Stimulated activated naive B cell treated with anti-CD40 and anti-IgM and Interleukin-4, amounts not matched to agents 10 μg/mL and 1 μg/mL and 100 μg/mL, for 72 hours (primary cell): ENCODE measurements around the gene ISG15.

ENCODE experiments used
- ATAC-seq, 2 donors: fragments of 150-1000 bp; cut with Tn5 transposase; replicated peaks; 2 replicates each; pipeline ENCODE4 v1.10.0; 2021; ENCODE audit warnings: moderate library complexity in 1 of 2
- DNase-seq: peaks from one replicate; pipeline ENCODE4 v3.0.0; 2021
- H3K27ac Mint-ChIP-seq: one replicate; pipeline ENCODE4 v1.8.0; 2022; ENCODE audit warnings: mild to moderate bottlenecking, mixed read lengths
- H3K27me3 Mint-ChIP-seq, 2 donors: one replicate each; pipeline ENCODE4 v1.8.0; 2022; ENCODE audit warnings: mixed read lengths in 2 of 2
- H3K36me3 Mint-ChIP-seq, 2 donors: one replicate each; pipeline ENCODE4 v1.8.0; 2022; ENCODE audit warnings: mixed read lengths in 2 of 2, mild to moderate bottlenecking in 1 of 2
- H3K4me1 Mint-ChIP-seq, 2 donors: one replicate each; pipeline ENCODE4 v1.8.0; 2022; ENCODE audit warnings: mixed read lengths in 2 of 2, mild to moderate bottlenecking in 1 of 2
- H3K4me3 Mint-ChIP-seq, 2 donors: one replicate each; pipeline ENCODE4 v1.8.0; 2022; ENCODE audit warnings: mild to moderate bottlenecking in 2 of 2, mixed read lengths in 2 of 2, moderate library complexity in 1 of 2
- H3K9me3 Mint-ChIP-seq, 2 donors: one replicate each; pipeline ENCODE4 v1.8.0; 2022; ENCODE audit warnings: mixed read lengths in 2 of 2, mild to moderate bottlenecking in 1 of 2

Gene ISG15

DNA sequence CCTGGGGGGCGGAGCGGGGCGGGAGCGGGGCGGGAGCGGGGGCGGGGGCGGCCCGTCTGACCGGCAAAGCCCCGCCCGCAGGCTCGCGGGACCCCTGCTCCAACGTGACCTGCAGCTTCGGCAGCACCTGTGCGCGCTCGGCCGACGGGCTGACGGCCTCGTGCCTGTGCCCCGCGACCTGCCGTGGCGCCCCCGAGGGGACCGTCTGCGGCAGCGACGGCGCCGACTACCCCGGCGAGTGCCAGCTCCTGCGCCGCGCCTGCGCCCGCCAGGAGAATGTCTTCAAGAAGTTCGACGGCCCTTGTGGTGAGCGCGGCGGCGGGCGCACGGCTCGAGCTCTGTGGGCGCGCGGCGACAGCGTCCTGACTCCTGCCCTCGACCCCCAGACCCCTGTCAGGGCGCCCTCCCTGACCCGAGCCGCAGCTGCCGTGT is 27.8 kb downstream of the ISG15 start:
- peak overlapping the region in 1 of 2 donors; percentile 25 for H3K4me3 Mint-ChIP-seq
- DNase-seq, result no peak
- H3K36me3 Mint-ChIP-seq, result peaks cover 33 to 37% of the 10 kb centered on the region in 2 donors
- no peak for ATAC-seq
- H3K9me3 Mint-ChIP-seq, result no peaks in the 10 kb centered on the region
- no peak overlapping the region for H3K27ac Mint-ChIP-seq
- H3K27me3 Mint-ChIP-seq, result peaks cover 12 to 29% of the 10 kb centered on the region in 2 donors
- peaks cover 35 to 43% of the 10 kb centered on the region in 2 donors for H3K4me1 Mint-ChIP-seq

DNA sequence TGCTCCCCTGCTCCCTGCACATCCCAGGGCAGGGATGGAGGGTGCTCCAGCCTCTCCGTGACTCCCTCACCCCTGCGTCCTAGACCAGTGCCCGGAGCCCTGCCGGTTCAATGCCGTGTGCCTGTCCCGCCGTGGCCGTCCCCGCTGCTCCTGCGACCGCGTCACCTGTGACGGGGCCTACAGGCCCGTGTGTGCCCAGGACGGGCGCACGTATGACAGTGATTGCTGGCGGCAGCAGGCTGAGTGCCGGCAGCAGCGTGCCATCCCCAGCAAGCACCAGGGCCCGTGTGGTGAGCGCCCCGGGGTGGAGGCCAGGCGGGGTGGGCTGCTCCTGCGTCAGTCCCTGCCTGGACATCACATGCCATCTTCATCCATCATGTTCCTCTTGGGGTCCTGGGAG is 28.6 kb downstream of the ISG15 start:
- Mint-ChIP-seq H3K27ac (no peak overlapping the region), H3K4me3 (peak overlapping the region in 1 of 2 donors; percentile 67), H3K9me3 (no peaks in the 10 kb centered on the region), H3K4me1 (peaks cover 30 to 35% of the 10 kb centered on the region in 2 donors), H3K36me3 (peaks cover 32 to 41% of the 10 kb centered on the region in 2 donors), H3K27me3 (peaks cover 10 to 21% of the 10 kb centered on the region in 2 donors)
- ATAC-seq (no peak), DNase-seq (no peak)

DNA sequence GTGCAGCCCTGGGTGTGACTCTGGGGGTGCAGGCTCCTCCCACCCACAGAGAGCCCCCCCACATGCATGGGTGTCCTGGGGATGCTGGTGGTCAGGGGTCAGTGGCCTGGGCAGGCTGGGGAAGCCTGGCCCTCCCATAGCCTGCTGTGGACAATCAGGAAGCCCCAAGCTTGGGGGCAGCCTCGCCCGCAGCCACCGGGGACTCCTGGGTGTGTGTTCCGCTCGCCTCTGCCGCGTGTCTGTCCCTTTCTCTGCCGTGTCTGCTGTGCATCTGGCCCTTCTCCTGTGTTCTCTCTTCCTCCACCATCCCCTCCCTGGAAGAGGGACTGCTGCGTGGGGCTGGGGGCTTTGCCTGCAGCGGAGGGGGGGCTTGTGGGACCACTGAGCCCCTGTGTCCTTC is 29.5 kb downstream of the ISG15 start:
- no peak overlapping the region for H3K4me3 Mint-ChIP-seq
- no peak for ATAC-seq
- H3K36me3 Mint-ChIP-seq, result peaks cover 40 to 47% of the 10 kb centered on the region in 2 donors
- H3K9me3 Mint-ChIP-seq, result no peaks in the 10 kb centered on the region
- DNase-seq, result no peak
- H3K27me3 Mint-ChIP-seq, result peaks cover 7 to 15% of the 10 kb centered on the region in 2 donors
- peak overlapping the region; percentile 84 for H3K27ac Mint-ChIP-seq
- H3K4me1 Mint-ChIP-seq, result peaks cover 25 to 27% of the 10 kb centered on the region in 2 donors

DNA sequence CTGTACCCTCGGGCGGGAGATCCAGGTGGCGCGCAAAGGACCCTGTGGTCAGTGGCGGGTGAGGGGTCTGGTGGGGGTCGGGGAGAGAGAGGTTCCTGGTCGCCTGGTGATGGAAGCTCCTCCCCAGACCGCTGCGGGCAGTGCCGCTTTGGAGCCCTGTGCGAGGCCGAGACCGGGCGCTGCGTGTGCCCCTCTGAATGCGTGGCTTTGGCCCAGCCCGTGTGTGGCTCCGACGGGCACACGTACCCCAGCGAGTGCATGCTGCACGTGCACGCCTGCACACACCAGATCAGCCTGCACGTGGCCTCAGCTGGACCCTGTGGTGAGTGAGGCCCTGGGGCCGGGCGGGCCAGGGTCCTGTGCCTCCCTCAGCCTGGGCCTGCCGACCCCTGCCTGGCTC is 30.1 kb downstream of the ISG15 start:
- H3K27ac Mint-ChIP-seq, result no peak overlapping the region
- H3K4me3 Mint-ChIP-seq, result no peak overlapping the region
- H3K36me3 Mint-ChIP-seq, result peaks cover 40 to 47% of the 10 kb centered on the region in 2 donors
- ATAC-seq, result no peak
- H3K27me3 Mint-ChIP-seq, result peaks cover 6 to 9% of the 10 kb centered on the region in 2 donors
- peaks cover 19 to 21% of the 10 kb centered on the region in 2 donors for H3K4me1 Mint-ChIP-seq
- no peak for DNase-seq
- no peaks in the 10 kb centered on the region for H3K9me3 Mint-ChIP-seq

DNA sequence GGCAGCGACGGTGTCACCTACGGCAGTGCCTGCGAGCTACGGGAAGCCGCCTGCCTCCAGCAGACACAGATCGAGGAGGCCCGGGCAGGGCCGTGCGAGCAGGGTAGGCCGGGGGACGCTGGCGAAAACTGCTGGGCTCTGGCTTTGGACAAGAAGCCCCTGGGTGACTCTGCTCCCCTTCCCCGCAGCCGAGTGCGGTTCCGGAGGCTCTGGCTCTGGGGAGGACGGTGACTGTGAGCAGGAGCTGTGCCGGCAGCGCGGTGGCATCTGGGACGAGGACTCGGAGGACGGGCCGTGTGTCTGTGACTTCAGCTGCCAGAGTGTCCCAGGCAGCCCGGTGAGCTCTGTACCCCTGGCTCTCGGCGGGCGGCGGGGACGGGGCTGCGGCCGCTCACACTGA is 30.6 kb downstream of the ISG15 start:
- peaks cover 6 to 8% of the 10 kb centered on the region in 2 donors for H3K27me3 Mint-ChIP-seq
- H3K9me3 Mint-ChIP-seq, result no peaks in the 10 kb centered on the region
- peaks cover 14 to 16% of the 10 kb centered on the region in 2 donors for H3K4me1 Mint-ChIP-seq
- DNase-seq, result no peak
- no peak for ATAC-seq
- H3K36me3 Mint-ChIP-seq, result peaks cover 40 to 47% of the 10 kb centered on the region in 2 donors
- no peak overlapping the region for H3K4me3 Mint-ChIP-seq
- H3K27ac Mint-ChIP-seq, result no peak overlapping the region

GRCh38 chr1:1044455-1045078 is 31.3 kb downstream of the ISG15 start:
- no peak for ATAC-seq
- H3K9me3 Mint-ChIP-seq, result no peaks in the 10 kb centered on the region
- no peak overlapping the region for H3K4me3 Mint-ChIP-seq
- H3K27ac Mint-ChIP-seq, result no peak overlapping the region
- peaks cover 40 to 47% of the 10 kb centered on the region in 2 donors for H3K36me3 Mint-ChIP-seq
- no peak for DNase-seq
- H3K4me1 Mint-ChIP-seq, result peaks cover 8 to 12% of the 10 kb centered on the region in 2 donors
- peaks cover 4% of the 10 kb centered on the region in 2 donors for H3K27me3 Mint-ChIP-seq

DNA sequence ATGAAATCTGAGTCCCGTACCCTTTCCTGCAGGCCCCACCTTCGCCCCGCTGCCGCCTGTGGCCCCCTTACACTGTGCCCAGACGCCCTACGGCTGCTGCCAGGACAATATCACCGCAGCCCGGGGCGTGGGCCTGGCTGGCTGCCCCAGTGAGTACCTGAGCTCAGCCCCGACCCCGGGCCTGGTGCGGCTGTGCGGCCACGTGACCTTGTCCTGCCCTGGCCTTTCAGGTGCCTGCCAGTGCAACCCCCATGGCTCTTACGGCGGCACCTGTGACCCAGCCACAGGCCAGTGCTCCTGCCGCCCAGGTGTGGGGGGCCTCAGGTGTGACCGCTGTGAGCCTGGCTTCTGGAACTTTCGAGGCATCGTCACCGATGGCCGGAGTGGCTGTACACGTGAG is 31.8 kb downstream of the ISG15 start:
- Mint-ChIP-seq H3K27ac (no peak overlapping the region), H3K4me3 (no peak overlapping the region), H3K27me3 (no peaks in the 10 kb centered on the region), H3K36me3 (peaks cover 41 to 49% of the 10 kb centered on the region in 2 donors), H3K4me1 (peaks cover 2 to 6% of the 10 kb centered on the region in 2 donors), H3K9me3 (no peaks in the 10 kb centered on the region)
- ATAC-seq (no peak), DNase-seq (no peak)

- Mint-ChIP-seq H3K27me3 (no peaks in the 10 kb centered on the region), H3K4me1 (peaks cover 0 to 7% of the 10 kb centered on the region in 2 donors), H3K4me3 (no peak overlapping the region), H3K36me3 (peaks cover 47 to 56% of the 10 kb centered on the region in 2 donors), H3K9me3 (no peaks in the 10 kb centered on the region), H3K27ac (no peak overlapping the region)
- no peak for ATAC-seq
- DNase-seq, result no peak
These were observed 32.9 kb downstream of the ISG15 start for GRCh38 chr1:1046243-1046642.

- Mint-ChIP-seq H3K4me1 (peaks cover 0 to 7% of the 10 kb centered on the region in 2 donors), H3K27ac (no peak overlapping the region), H3K9me3 (no peaks in the 10 kb centered on the region), H3K4me3 (no peak overlapping the region), H3K36me3 (peaks cover 47 to 56% of the 10 kb centered on the region in 2 donors), H3K27me3 (no peaks in the 10 kb centered on the region)
- DNase-seq, result no peak
- ATAC-seq, result no peak
These were observed 33.5 kb downstream of the ISG15 start for GRCh38 chr1:1046767-1047166.

- H3K27me3 Mint-ChIP-seq, result no peaks in the 10 kb centered on the region
- peaks cover 0 to 7% of the 10 kb centered on the region in 2 donors for H3K4me1 Mint-ChIP-seq
- no peaks in the 10 kb centered on the region for H3K9me3 Mint-ChIP-seq
- H3K27ac Mint-ChIP-seq, result no peak overlapping the region
- DNase-seq (no peak), ATAC-seq (no peak)
- no peak overlapping the region for H3K4me3 Mint-ChIP-seq
- H3K36me3 Mint-ChIP-seq, result peaks cover 42 to 57% of the 10 kb centered on the region in 2 donors
These were observed 34.1 kb downstream of the ISG15 start for GRCh38 chr1:1047407-1047806.

GRCh38 chr1:1047963-1048362 is 34.7 kb downstream of the ISG15 start:
- peaks cover 0 to 5% of the 10 kb centered on the region in 2 donors for H3K4me1 Mint-ChIP-seq
- peaks cover 42 to 57% of the 10 kb centered on the region in 2 donors for H3K36me3 Mint-ChIP-seq

GRCh38 chr1:1048765-1049164 is 35.5 kb downstream of the ISG15 start:
- Mint-ChIP-seq H3K36me3 (peaks cover 43 to 55% of the 10 kb centered on the region in 2 donors), H3K4me1 (peaks cover 0 to 2% of the 10 kb centered on the region in 2 donors), H3K4me3 (no peak overlapping the region), H3K27ac (no peak overlapping the region), H3K9me3 (no peaks in the 10 kb centered on the region), H3K27me3 (no peaks in the 10 kb centered on the region)
- no peak for ATAC-seq
- DNase-seq, result no peak

More at GRCh38 chr1:1047963-1048362, 34.7 kb downstream of the ISG15 start:
- ATAC-seq, result no peak
- no peak for DNase-seq
- Mint-ChIP-seq H3K9me3 (no peaks in the 10 kb centered on the region), H3K27me3 (no peaks in the 10 kb centered on the region), H3K27ac (no peak overlapping the region), H3K4me3 (no peak overlapping the region)

DNA sequence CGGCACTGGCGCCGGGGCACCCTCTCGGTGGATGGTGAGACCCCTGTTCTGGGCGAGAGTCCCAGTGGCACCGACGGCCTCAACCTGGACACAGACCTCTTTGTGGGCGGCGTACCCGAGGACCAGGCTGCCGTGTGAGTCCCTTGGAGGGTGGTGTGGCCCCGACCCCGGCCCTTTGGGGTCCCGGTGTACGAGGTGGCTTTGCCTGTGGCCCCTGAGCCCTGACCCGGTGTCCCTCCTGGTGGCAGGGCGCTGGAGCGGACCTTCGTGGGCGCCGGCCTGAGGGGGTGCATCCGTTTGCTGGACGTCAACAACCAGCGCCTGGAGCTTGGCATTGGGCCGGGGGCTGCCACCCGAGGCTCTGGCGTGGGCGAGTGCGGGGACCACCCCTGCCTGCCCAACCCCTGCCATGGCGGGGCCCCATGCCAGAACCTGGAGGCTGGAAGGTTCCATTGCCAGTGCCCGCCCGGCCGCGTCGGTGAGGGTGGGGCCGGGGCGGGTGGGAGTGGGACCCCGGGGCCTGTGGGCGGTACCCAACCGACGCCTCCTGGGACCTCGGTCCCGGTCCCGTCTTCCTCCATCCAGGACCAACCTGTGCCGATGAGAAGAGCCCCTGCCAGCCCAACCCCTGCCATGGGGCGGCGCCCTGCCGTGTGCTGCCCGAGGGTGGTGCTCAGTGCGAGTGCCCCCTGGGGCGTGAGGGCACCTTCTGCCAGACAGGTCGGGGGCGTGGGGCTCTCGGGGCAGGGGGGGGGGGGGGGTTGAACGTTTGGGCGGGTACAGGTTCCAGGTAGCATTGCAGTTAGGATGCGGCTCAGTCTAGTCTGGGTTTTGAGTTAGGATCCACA is 36.2 kb downstream of the ISG15 start:
- DNase-seq, result no peak
- Mint-ChIP-seq H3K4me3 (no peak overlapping the region), H3K27me3 (no peaks in the 10 kb centered on the region), H3K36me3 (peaks cover 40 to 51% of the 10 kb centered on the region in 2 donors), H3K9me3 (no peaks in the 10 kb centered on the region), H3K4me1 (peaks cover 0 to 2% of the 10 kb centered on the region in 2 donors), H3K27ac (peak overlapping the region; percentile 14)
- no peak for ATAC-seq

GRCh38 chr1:1050577-1051052 is 37.3 kb downstream of the ISG15 start:
- DNase-seq (no peak), ATAC-seq (peak; percentile 36 to 59)
- Mint-ChIP-seq H3K27ac (no peak overlapping the region), H3K27me3 (no peaks in the 10 kb centered on the region), H3K4me1 (peaks cover 0 to 2% of the 10 kb centered on the region in 2 donors), H3K4me3 (no peak overlapping the region), H3K36me3 (peaks cover 38 to 52% of the 10 kb centered on the region in 2 donors), H3K9me3 (no peaks in the 10 kb centered on the region)
